GM23248 (cell line): Measurements from ENCODE around the gene TMSB15A. TPM values are rescaled to one million over a fixed set of nuclear protein-coding genes. Genes with fewer than 3 reads are reported as not detected.

Experiments
- DNase-seq: peaks from one replicate; pipeline ENCODE4 v3.0.0-alpha.2; 2015
- H2AFZ ChIP-seq: fragments of 200-600 bp; sonication (generic); 2 replicates; pipeline ENCODE4 v1.6.1; 2016; ENCODE audit warnings: antibody characterized with exemption
- H3F3A ChIP-seq: fragments of 200-600 bp; sonication (generic); 2 replicates; pipeline ENCODE4 v1.6.1; 2016; ENCODE audit warnings: mild to moderate bottlenecking, antibody characterized with exemption, mixed run types; ENCODE audit not compliant: insufficient read depth
- H3K27ac ChIP-seq: fragments of 200-600 bp; sonication (generic); 2 replicates; pipeline ENCODE4 v1.5.1; 2016; ENCODE audit warnings: mild to moderate bottlenecking
- H3K27me3 ChIP-seq: fragments of 200-600 bp; sonication (generic); replicated peaks from 2 replicates; pipeline ENCODE4 v1.6.1; 2016; ENCODE audit warnings: mild to moderate bottlenecking; ENCODE audit not compliant: insufficient read depth
- H3K36me3 ChIP-seq: fragments of 200-600 bp; sonication (generic); 2 replicates; pipeline ENCODE4 v1.6.1; 2016; ENCODE audit warnings: low read depth, mild to moderate bottlenecking
- H3K4me1 ChIP-seq: fragments of 200-600 bp; sonication (generic); 2 replicates; pipeline ENCODE4 v1.6.1; 2016; ENCODE audit warnings: mild to moderate bottlenecking; ENCODE audit not compliant: insufficient read depth
- H3K4me2 ChIP-seq: fragments of 200-600 bp; sonication (generic); one replicate; pipeline ENCODE4 v1.6.1; 2016; ENCODE audit warnings: mild to moderate bottlenecking; ENCODE audit not compliant: unreplicated experiment
- H3K4me3 ChIP-seq: fragments of 200-600 bp; sonication (generic); 2 replicates; pipeline ENCODE4 v1.5.1; 2016; ENCODE audit warnings: mild to moderate bottlenecking
- H3K79me2 ChIP-seq: fragments of 200-600 bp; sonication (generic); 2 replicates; pipeline ENCODE4 v1.6.1; 2016; ENCODE audit warnings: mild to moderate bottlenecking; ENCODE audit not compliant: insufficient read depth
- H3K9ac ChIP-seq: fragments of 200-600 bp; sonication (generic); 2 replicates; pipeline ENCODE4 v1.6.1; 2016; ENCODE audit warnings: mild to moderate bottlenecking
- H3K9me2 ChIP-seq: fragments of 200-600 bp; sonication (generic); 2 replicates; pipeline ENCODE4 v1.6.1; 2016; ENCODE audit warnings: mixed run types, mild to moderate bottlenecking, moderate library complexity; ENCODE audit not compliant: insufficient read depth
- H3K9me3 ChIP-seq: fragments of 200-600 bp; sonication (generic); one replicate; pipeline ENCODE4 v1.6.1; 2017; ENCODE audit warnings: low read depth
- H4K20me1 ChIP-seq: fragments of 200-600 bp; sonication (generic); 2 replicates; pipeline ENCODE4 v1.6.0; 2016; ENCODE audit not compliant: insufficient read depth
- EZH2 ChIP-seq: fragments of 200-600 bp; sonication (generic); IDR thresholded peaks from 2 replicates; pipeline ENCODE4 v1.6.1; 2018; ENCODE audit warnings: antibody characterized with exemption, mild to moderate bottlenecking; ENCODE audit not compliant: insufficient read depth, poor library complexity, severe bottlenecking
- EZH2phosphoT487 ChIP-seq: fragments of 200-600 bp; sonication (generic); IDR thresholded peaks from 2 replicates; pipeline ENCODE4 v1.6.1; 2018; ENCODE audit warnings: antibody characterized with exemption, moderate library complexity, mild to moderate bottlenecking, low read depth; ENCODE audit not compliant: insufficient read depth
- WGBS, 2 experiments: methylation state at CpG; one replicate each; pipeline ENCODE4 v1.1.6; 2015 to 2017; ENCODE audit warnings: low lambda C conversion rate in 2 of 2, low coverage in 1 of 2; ENCODE audit errors: missing lambda C conversion rate in 2 of 2; 5-methylcytosine and 5-hydroxymethylcytosine counted together
- in situ Hi-C: fragments of 300-500 bp; cut with MboI; formaldehyde crosslinking; loops from 2 replicates; pipeline ENCODE4 v1.15.0; 2020
- polyA plus RNA-seq: library from polyadenylated mRNA; unstranded; fragments of >200 nt; fragmentation: Nextera tagmentation; extraction: Ambion mirVana; gene quantifications from 2 replicates; pipeline ENCODE4 v1.2.1, GENCODE V29; 2016
- total RNA-seq: library from RNA; depleted of rRNA; stranded (reverse); fragments of >200 nt; shearing (Covaris generic); gene quantifications from 2 replicates; pipeline ENCODE4 v1.2.3, GENCODE V29; 2014; rRNA removed

The TMSB15A gene
- total RNA-seq (1.0 and 1.4 TPM in 2 replicates), polyA plus RNA-seq (2.8 and 3.0 TPM in 2 replicates)

GRCh38 chrX:102515975-102516941 is at the start of gene TMSB15A:
Gene TMSB15A (minus strand): TSS chrX:102516739.
- H3K9me2 ChIP-seq = no peaks in the 10 kb centered on the region
- DNase-seq = peak; percentile 66
- H3K36me3 ChIP-seq = no peaks in the 10 kb centered on the region
- H3F3A ChIP-seq = no peaks in the 10 kb centered on the region
- in situ Hi-C loops = no loop called here
- TF ChIP-seq EZH2phosphoT487 (no peak), EZH2 (no peak)
- H3K4me1 ChIP-seq = no peaks in the 10 kb centered on the region
- no peak within 1 kb of the TSS for H3K9ac ChIP-seq
- H3K27me3 ChIP-seq = no peaks in the 10 kb centered on the region
- H2AFZ ChIP-seq = peak within 1 kb of the TSS; percentile 78
- H3K4me2 ChIP-seq = peak within 1 kb of the TSS; percentile 76
- H3K9me3 ChIP-seq = no peaks in the 10 kb centered on the region
- 1 to 3% methylated on average over 11 to 33 of the region's 62 CpGs for WGBS, 2 experiments
- no peaks in the 10 kb centered on the region for H3K79me2 ChIP-seq
- H3K4me3 ChIP-seq = peak within 1 kb of the TSS; percentile 67
- no peaks in the 10 kb centered on the region for H4K20me1 ChIP-seq
- no peak within 1 kb of the TSS for H3K27ac ChIP-seq

DNA sequence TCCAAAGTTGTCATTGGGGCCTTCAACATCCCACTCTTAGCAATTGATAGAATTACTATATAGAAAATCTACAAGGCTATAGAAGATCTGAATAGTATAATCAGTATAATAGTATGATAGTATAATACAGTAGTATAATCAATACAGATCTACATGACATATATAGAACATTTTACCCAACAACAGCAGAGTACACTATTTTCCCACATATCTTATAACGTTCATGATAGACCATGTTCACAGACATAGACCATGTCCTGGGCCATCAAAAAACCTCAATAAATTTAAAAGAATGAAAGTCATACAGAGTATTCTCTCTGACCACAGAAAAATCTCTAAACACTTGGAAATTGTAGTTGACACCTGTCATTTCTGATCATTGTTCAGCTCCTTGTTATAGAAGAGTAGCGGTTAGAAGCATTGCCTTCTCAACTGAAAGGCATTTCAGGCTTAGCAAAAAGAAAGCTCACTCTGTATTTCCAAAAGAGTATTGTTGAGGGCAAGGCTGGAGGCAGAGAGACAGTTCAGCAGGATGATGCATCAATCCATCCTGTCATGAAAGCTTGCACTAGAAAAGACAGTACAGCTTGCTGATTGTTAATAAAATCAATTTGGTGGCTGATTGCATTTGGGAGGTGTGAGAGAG is 44.0 kb upstream of the TMSB15A start:
- TF ChIP-seq EZH2 = no peak
- no peak for TF ChIP-seq EZH2phosphoT487
- no peaks in the 10 kb centered on the region for H3K9me3 ChIP-seq
- DNase-seq = no peak
- no peaks in the 10 kb centered on the region for H3K9me2 ChIP-seq
- no peaks in the 10 kb centered on the region for H3K36me3 ChIP-seq
- no peak overlapping the region for H3K9ac ChIP-seq
- H3K27me3 ChIP-seq = no peaks in the 10 kb centered on the region
- no peak overlapping the region for H3K4me3 ChIP-seq
- WGBS, 2 experiments = 89 to 93% methylated on average over 2 of the region's 2 CpGs
- in situ Hi-C loops = no loop called here
- no peak overlapping the region for H2AFZ ChIP-seq
- H4K20me1 ChIP-seq = no peaks in the 10 kb centered on the region
- H3K4me2 ChIP-seq = no peak overlapping the region
- no peaks in the 10 kb centered on the region for H3F3A ChIP-seq
- no peak overlapping the region for H3K27ac ChIP-seq
- H3K79me2 ChIP-seq = no peaks in the 10 kb centered on the region
- H3K4me1 ChIP-seq = no peaks in the 10 kb centered on the region

DNA sequence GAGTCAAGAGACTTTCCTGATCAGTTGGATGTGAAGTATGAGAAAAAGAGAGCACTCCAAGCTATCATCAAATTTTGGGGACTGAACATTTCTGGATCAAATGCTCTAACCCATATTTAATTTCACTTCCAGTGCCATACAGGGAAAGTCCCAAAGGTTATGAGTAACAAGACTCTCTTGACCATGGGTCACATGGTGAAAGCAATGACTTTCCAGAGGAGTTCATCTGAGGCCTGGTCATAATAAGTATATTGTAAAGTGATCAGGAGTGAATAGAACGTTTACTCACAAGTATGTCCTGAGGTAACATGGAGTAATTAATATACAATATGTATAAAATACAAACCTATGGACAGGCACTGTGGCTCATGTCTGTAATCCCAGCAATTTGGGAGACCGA is 42.1 kb upstream of the TMSB15A start:
- H3K4me3 ChIP-seq = no peak overlapping the region
- WGBS, 2 experiments = 51 to 58% methylated on average over 2 of the region's 2 CpGs
- in situ Hi-C loops = no loop called here
- H3K9ac ChIP-seq = no peak overlapping the region
- H4K20me1 ChIP-seq = no peaks in the 10 kb centered on the region
- TF ChIP-seq EZH2phosphoT487 = no peak
- TF ChIP-seq EZH2 = no peak
- no peaks in the 10 kb centered on the region for H3K27me3 ChIP-seq
- no peak overlapping the region for H3K27ac ChIP-seq
- no peak overlapping the region for H2AFZ ChIP-seq
- H3K9me3 ChIP-seq = no peaks in the 10 kb centered on the region
- H3K9me2 ChIP-seq = no peaks in the 10 kb centered on the region
- no peaks in the 10 kb centered on the region for H3K4me1 ChIP-seq
- no peaks in the 10 kb centered on the region for H3K79me2 ChIP-seq
- H3K36me3 ChIP-seq = no peaks in the 10 kb centered on the region
- no peak for DNase-seq
- H3F3A ChIP-seq = no peaks in the 10 kb centered on the region
- H3K4me2 ChIP-seq = no peak overlapping the region

DNA sequence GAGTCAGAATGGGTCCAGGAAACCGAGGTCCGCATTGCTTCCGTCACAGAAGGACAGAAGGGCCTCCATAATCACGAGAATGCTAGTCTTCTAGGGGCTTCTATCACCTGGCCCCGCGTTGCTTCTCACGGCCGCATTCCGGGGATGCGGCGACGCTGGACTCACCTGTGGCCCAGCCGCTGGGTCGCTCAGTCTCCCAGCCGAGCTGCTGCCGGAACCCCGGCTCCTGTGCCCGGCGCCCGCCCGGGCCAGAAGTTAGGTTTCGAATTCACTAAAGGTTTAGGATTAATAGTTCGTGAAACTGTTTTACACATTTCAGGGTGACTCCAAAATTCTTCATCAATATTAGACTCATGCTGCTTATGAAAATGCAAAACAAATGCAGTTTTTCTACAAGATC is 31.7 kb upstream of the TMSB15A start:
- H3K27ac ChIP-seq = no peak overlapping the region
- H3K9me3 ChIP-seq = no peaks in the 10 kb centered on the region
- no peaks in the 10 kb centered on the region for H3K36me3 ChIP-seq
- no peak for TF ChIP-seq EZH2
- no peak for TF ChIP-seq EZH2phosphoT487
- no peaks in the 10 kb centered on the region for H3F3A ChIP-seq
- no peaks in the 10 kb centered on the region for H3K79me2 ChIP-seq
- no peaks in the 10 kb centered on the region for H3K4me1 ChIP-seq
- H4K20me1 ChIP-seq = no peaks in the 10 kb centered on the region
- no peak for DNase-seq
- H3K4me3 ChIP-seq = no peak overlapping the region
- in situ Hi-C loops = no loop called here
- no peaks in the 10 kb centered on the region for H3K9me2 ChIP-seq
- 85 to 92% methylated on average over 22 to 23 of the region's 23 CpGs for WGBS, 2 experiments
- H3K4me2 ChIP-seq = no peak overlapping the region
- no peak overlapping the region for H3K9ac ChIP-seq
- H2AFZ ChIP-seq = no peak overlapping the region
- H3K27me3 ChIP-seq = no peaks in the 10 kb centered on the region
